ENCODE measurements around the gene GLUL. TPM values are rescaled to one million over a fixed set of nuclear protein-coding genes. Genes with fewer than 3 reads are reported as not detected.

GLUL gene
- total and polyA plus RNA-seq, 7 donors = 1,157 to 6,689 (median 2,051) TPM

GRCh38 chr1:182408435-182409075 is 17.0 kb upstream of the GLUL start:
- Histone ChIP-seq H3K27ac (no peak overlapping the region), H3K36me3 (ENCODE audit: insufficient read depth in 1 of 2, low read depth in 1 of 2) (no peaks in the 10 kb centered on the region), H3K27me3 (ENCODE audit: insufficient read depth in 3 of 3, low read length in 2 of 3) (no peaks in the 10 kb centered on the region), H3K4me1 (peaks cover 12% of the 10 kb centered on the region), H3K4me3 (no peak overlapping the region), H3K9me3 (no peaks in the 10 kb centered on the region)
- no peak for ATAC-seq
- TF ChIP-seq, protein P1, sequence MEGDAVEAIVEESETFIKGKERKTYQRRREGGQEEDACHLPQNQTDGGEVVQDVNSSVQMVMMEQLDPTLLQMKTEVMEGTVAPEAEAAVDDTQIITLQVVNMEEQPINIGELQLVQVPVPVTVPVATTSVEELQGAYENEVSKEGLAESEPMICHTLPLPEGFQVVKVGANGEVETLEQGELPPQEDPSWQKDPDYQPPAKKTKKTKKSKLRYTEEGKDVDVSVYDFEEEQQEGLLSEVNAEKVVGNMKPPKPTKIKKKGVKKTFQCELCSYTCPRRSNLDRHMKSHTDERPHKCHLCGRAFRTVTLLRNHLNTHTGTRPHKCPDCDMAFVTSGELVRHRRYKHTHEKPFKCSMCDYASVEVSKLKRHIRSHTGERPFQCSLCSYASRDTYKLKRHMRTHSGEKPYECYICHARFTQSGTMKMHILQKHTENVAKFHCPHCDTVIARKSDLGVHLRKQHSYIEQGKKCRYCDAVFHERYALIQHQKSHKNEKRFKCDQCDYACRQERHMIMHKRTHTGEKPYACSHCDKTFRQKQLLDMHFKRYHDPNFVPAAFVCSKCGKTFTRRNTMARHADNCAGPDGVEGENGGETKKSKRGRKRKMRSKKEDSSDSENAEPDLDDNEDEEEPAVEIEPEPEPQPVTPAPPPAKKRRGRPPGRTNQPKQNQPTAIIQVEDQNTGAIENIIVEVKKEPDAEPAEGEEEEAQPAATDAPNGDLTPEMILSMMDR (IDR thresholded peaks at IDR 0.05) = no peak
- intact Hi-C loops (cut with DNase I) = no loop called here
- no peak for DNase-seq
- 66 to 78% (median 74%) methylated on average over 3 of the region's 3 CpGs for WGBS, 3 donors

- Histone ChIP-seq H3K4me3 (no peak overlapping the region), H3K4me1 (peaks cover 12% of the 10 kb centered on the region), H3K27ac (no peak overlapping the region), H3K36me3 (ENCODE audit: insufficient read depth in 1 of 2, low read depth in 1 of 2) (no peaks in the 10 kb centered on the region), H3K9me3 (no peaks in the 10 kb centered on the region), H3K27me3 (ENCODE audit: insufficient read depth in 3 of 3, low read length in 2 of 3) (no peaks in the 10 kb centered on the region)
- ATAC-seq (no peak), DNase-seq (no peak)
- TF ChIP-seq, protein P1 (IDR thresholded peaks at IDR 0.05) = no peak
- intact Hi-C loops (cut with DNase I) = no loop called here
- 58 to 60% (median 60%) methylated on average over 3 of the region's 3 CpGs for WGBS, 3 donors
Measured at GRCh38 chr1:182407724-182408123, 16.1 kb upstream of the GLUL start.

DNA sequence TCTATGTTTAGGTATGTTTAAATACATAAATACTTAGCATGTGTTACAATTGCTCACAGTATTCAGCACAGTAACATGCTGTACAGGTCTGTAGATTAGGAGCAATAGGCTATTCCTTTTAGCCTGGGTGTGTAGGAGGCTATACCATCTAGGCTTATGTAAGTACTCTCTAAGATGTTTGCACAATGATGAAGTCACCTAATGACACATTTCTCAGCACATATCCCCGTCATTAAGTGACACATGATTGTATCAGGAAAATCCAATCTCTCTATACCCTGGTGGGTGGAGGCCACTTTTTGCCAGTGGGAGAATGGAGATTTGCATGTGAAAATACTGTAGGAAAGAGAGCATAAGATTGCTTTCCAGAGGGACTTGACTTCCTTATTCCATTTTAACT is 14.4 kb upstream of the GLUL start:
- intact Hi-C loops (cut with DNase I) = no loop called here

DNA sequence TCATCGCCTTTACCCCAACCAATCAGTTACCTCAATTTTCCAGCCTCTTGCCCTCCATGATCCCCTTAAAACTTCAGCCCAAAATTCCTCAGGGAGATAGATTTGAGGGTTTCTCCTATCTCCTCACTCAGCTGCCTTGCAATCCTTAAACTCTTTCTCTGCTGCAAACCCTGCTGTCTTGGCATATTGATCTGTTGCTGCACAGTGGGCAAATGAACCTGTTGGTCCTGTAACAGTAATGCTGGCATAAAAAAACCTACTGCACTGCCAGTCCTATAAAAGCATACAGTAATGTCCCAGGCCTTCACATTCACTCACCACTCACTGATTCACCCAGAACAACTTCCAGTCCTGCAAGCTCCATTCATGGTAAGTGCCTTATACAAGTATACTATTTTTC is 14.0 kb upstream of the GLUL start:
- ATAC-seq (no peak), DNase-seq (no peak)
- Histone ChIP-seq H3K36me3 (ENCODE audit: insufficient read depth in 1 of 2, low read depth in 1 of 2) (no peaks in the 10 kb centered on the region), H3K4me3 (no peak overlapping the region), H3K9me3 (no peaks in the 10 kb centered on the region), H3K27me3 (ENCODE audit: insufficient read depth in 3 of 3, low read length in 2 of 3) (no peaks in the 10 kb centered on the region), H3K4me1 (peaks cover 7% of the 10 kb centered on the region), H3K27ac (no peak overlapping the region)
- TF ChIP-seq, protein P1 (IDR thresholded peaks at IDR 0.05) = no peak
- intact Hi-C loops (cut with DNase I) = no loop called here
- WGBS, 3 donors = 81 to 100% (median 95%) methylated on average over 1 of the region's 1 CpG

More for the DNA sequence above, 14.4 kb upstream of the GLUL start:
- no peak for DNase-seq
- TF ChIP-seq, protein P1 (IDR thresholded peaks at IDR 0.05) = no peak
- H3K27me3 ChIP-seq (ENCODE audit: insufficient read depth in 3 of 3, low read length in 2 of 3) = no peaks in the 10 kb centered on the region
- H3K36me3 ChIP-seq (ENCODE audit: insufficient read depth in 1 of 2, low read depth in 1 of 2) = no peaks in the 10 kb centered on the region
- no peaks in the 10 kb centered on the region for H3K9me3 ChIP-seq
- ATAC-seq = no peak
- no peak overlapping the region for H3K27ac ChIP-seq
- no peak overlapping the region for H3K4me3 ChIP-seq
- WGBS, 3 donors = 78 to 88% (median 88%) methylated on average over 1 of the region's 1 CpG
- H3K4me1 ChIP-seq = peaks cover 12% of the 10 kb centered on the region

DNA sequence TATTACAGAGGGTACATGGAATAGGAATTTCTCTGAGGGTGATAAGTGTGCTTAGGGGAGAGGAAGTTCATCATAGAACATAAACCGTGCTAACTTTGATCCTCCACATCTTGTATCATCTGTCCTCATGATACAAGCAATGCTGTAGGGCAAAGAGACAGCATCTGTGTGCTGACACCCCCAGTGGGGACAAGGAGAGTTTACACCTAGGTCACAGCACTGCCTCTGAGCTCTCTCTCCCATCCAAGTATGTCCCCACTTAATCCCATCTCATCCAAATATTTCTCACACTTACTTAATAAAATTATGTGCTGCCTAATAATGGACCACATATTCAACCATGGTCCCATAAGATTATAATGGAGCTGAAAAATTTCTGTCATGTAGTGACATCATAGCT is 13.2 kb upstream of the GLUL start:
- intact Hi-C loops (cut with DNase I) = no loop called here
- DNase-seq (no peak), ATAC-seq (no peak)
- Histone ChIP-seq H3K27me3 (ENCODE audit: insufficient read depth in 3 of 3, low read length in 2 of 3) (no peaks in the 10 kb centered on the region), H3K36me3 (ENCODE audit: insufficient read depth in 1 of 2, low read depth in 1 of 2) (no peaks in the 10 kb centered on the region), H3K27ac (no peak overlapping the region), H3K4me1 (no peaks in the 10 kb centered on the region), H3K4me3 (no peak overlapping the region), H3K9me3 (no peaks in the 10 kb centered on the region)
- WGBS, 3 donors = 53 to 59% (median 57%) methylated on average over 1 of the region's 1 CpG
- TF ChIP-seq, protein P1 (IDR thresholded peaks at IDR 0.05) = no peak

Measured in psoas muscle (tissue), 8 donors.